ENCODE measurements around the gene SON. TPM values are rescaled to one million over a fixed set of nuclear protein-coding genes. Genes with fewer than 3 reads are reported as not detected.

Gene SON
- total and polyA plus RNA-seq, 2 donors from 2014 or later, result 83.0 to 285 TPM

GRCh38 chr21:33578214-33578613 lies 35.4 kb downstream of the SON start:
- no peaks in the 10 kb centered on the region for H3K9me3 ChIP-seq (ENCODE audit: control insufficient read depth in 2 of 3, insufficient read depth in 1 of 3, low read length in 3 of 3)
- H3K36me3 ChIP-seq (ENCODE audit: control insufficient read depth in 2 of 3, insufficient read depth in 3 of 3, low read length in 3 of 3), result peaks cover 5 to 24% (median 15%) of the 10 kb centered on the region in 3 donors
- DNase-seq (no peak), FAIRE-seq (no peak)
- H3K4me1 ChIP-seq (ENCODE audit: control insufficient read depth in 2 of 3, insufficient read depth in 2 of 3, low read depth in 1 of 3, low read length in 3 of 3), result no peaks in the 10 kb centered on the region
- no peaks in the 10 kb centered on the region for H3K27me3 ChIP-seq (ENCODE audit: control insufficient read depth, insufficient read depth, low read length)
- no peak for TF ChIP-seq CTCF (IDR thresholded peaks at IDR 0.05; ENCODE audit: borderline replicate concordance, extremely low read depth, insufficient read depth)
- no peak overlapping the region for H3K9ac ChIP-seq (ENCODE audit: low read length in 3 of 3)
- intact Hi-C loops (cut with DNase I), result no loop called here
- H3K27ac ChIP-seq (ENCODE audit: low read depth in 2 of 2, low read length in 2 of 2), result no peak overlapping the region
- no peak overlapping the region for H3K4me3 ChIP-seq (ENCODE audit: low read length in 3 of 3)

- no peaks in the 10 kb centered on the region for H3K27me3 ChIP-seq (ENCODE audit: control insufficient read depth, insufficient read depth, low read length)
- TF ChIP-seq CTCF (IDR thresholded peaks at IDR 0.05; ENCODE audit: borderline replicate concordance, extremely low read depth, insufficient read depth), result no peak
- no peaks in the 10 kb centered on the region for H3K4me1 ChIP-seq (ENCODE audit: control insufficient read depth in 2 of 3, insufficient read depth in 2 of 3, low read depth in 1 of 3, low read length in 3 of 3)
- no peak for FAIRE-seq
- no peak overlapping the region for H3K4me3 ChIP-seq (ENCODE audit: low read length in 3 of 3)
- no peak overlapping the region for H3K9ac ChIP-seq (ENCODE audit: low read length in 3 of 3)
- no peak for DNase-seq
- H3K9me3 ChIP-seq (ENCODE audit: control insufficient read depth in 2 of 3, insufficient read depth in 1 of 3, low read length in 3 of 3), result no peaks in the 10 kb centered on the region
- H3K27ac ChIP-seq (ENCODE audit: low read depth in 2 of 2, low read length in 2 of 2), result no peak overlapping the region
- peaks cover 5 to 16% (median 13%) of the 10 kb centered on the region in 3 donors for H3K36me3 ChIP-seq (ENCODE audit: control insufficient read depth in 2 of 3, insufficient read depth in 3 of 3, low read length in 3 of 3)
- intact Hi-C loops (cut with DNase I), result no loop called here
Observed at GRCh38 chr21:33578959-33579542, 36.2 kb downstream of the SON start.

- H3K4me1 ChIP-seq (ENCODE audit: control insufficient read depth in 2 of 3, insufficient read depth in 2 of 3, low read depth in 1 of 3, low read length in 3 of 3), result no peaks in the 10 kb centered on the region
- no peak for DNase-seq
- no peak for FAIRE-seq
- no peaks in the 10 kb centered on the region for H3K36me3 ChIP-seq (ENCODE audit: control insufficient read depth in 2 of 3, insufficient read depth in 3 of 3, low read length in 3 of 3)
- H3K9me3 ChIP-seq (ENCODE audit: control insufficient read depth in 2 of 3, insufficient read depth in 1 of 3, low read length in 3 of 3), result no peaks in the 10 kb centered on the region
- intact Hi-C loops (cut with DNase I), result no loop called here
- H3K27me3 ChIP-seq (ENCODE audit: control insufficient read depth, insufficient read depth, low read length), result no peaks in the 10 kb centered on the region
- no peak for TF ChIP-seq CTCF (IDR thresholded peaks at IDR 0.05; ENCODE audit: borderline replicate concordance, extremely low read depth, insufficient read depth)
- no peak overlapping the region for H3K9ac ChIP-seq (ENCODE audit: low read length in 3 of 3)
- no peak overlapping the region for H3K27ac ChIP-seq (ENCODE audit: low read depth in 2 of 2, low read length in 2 of 2)
- H3K4me3 ChIP-seq (ENCODE audit: low read length in 3 of 3), result no peak overlapping the region
Observed at GRCh38 chr21:33584455-33584854, 41.6 kb downstream of the SON start.

- Histone ChIP-seq H3K9me3 (ENCODE audit: control insufficient read depth in 2 of 3, insufficient read depth in 1 of 3, low read length in 3 of 3) (no peaks in the 10 kb centered on the region), H3K36me3 (ENCODE audit: control insufficient read depth in 2 of 3, insufficient read depth in 3 of 3, low read length in 3 of 3) (no peaks in the 10 kb centered on the region), H3K27me3 (ENCODE audit: control insufficient read depth, insufficient read depth, low read length) (no peaks in the 10 kb centered on the region), H3K4me1 (ENCODE audit: control insufficient read depth in 2 of 3, insufficient read depth in 2 of 3, low read depth in 1 of 3, low read length in 3 of 3) (no peaks in the 10 kb centered on the region), H3K4me3 (ENCODE audit: low read length in 3 of 3) (no peak overlapping the region), H3K27ac (ENCODE audit: low read depth in 2 of 2, low read length in 2 of 2) (no peak overlapping the region), H3K9ac (ENCODE audit: low read length in 3 of 3) (no peak overlapping the region)
- intact Hi-C loops (cut with DNase I), result no loop called here
- FAIRE-seq, result no peak
- no peak for TF ChIP-seq CTCF (IDR thresholded peaks at IDR 0.05; ENCODE audit: borderline replicate concordance, extremely low read depth, insufficient read depth)
- DNase-seq, result peak in 1 of 5 donors; percentile 2
Observed at GRCh38 chr21:33586927-33587326, 44.1 kb downstream of the SON start.

Data from kidney (tissue), 14 donors.